Sigmoid colon (tissue), 7 donors: Measurements from ENCODE around the gene SIK3. TPM values are rescaled to one million over a fixed set of nuclear protein-coding genes. Genes with fewer than 3 reads are reported as not detected.

ENCODE experiments used
- DNase-seq: peaks from one replicate; pipeline ENCODE4 v3.0.0-alpha.2; 2019
- H3K27ac ChIP-seq, 4 donors: fragments of 200-600 bp; sonication (generic); one replicate each; pipeline ENCODE4 v1.5.1; 2016 to 2019; ENCODE audit warnings: mild to moderate bottlenecking in 1 of 4
- H3K27me3 ChIP-seq, 3 donors: fragments of 200-600 bp; sonication (generic); one replicate each; pipeline ENCODE4 v1.5.1; 2019; ENCODE audit warnings: mild to moderate bottlenecking in 1 of 3
- H3K36me3 ChIP-seq, 4 donors: fragments of 200-600 bp; sonication (generic); one replicate each; pipeline ENCODE4 v1.5.1; 2016 to 2019
- H3K4me1 ChIP-seq, 4 donors: fragments of 200-600 bp; sonication (generic); one replicate each; pipeline ENCODE4 v1.5.1; 2017 to 2019
- H3K4me3 ChIP-seq, 4 donors: fragments of 200-600 bp; sonication (generic); one replicate each; pipeline ENCODE4 v1.5.1; 2017 to 2019; ENCODE audit warnings: mild to moderate bottlenecking in 2 of 4, moderate library complexity in 1 of 4
- H3K9me3 ChIP-seq, 4 donors: fragments of 200-600 bp in 3 of 4; sonication (generic) in 3 of 4; one replicate each; pipeline versions ENCODE4 v1.5.1 to v1.6.1; 2013 to 2019
- CTCF ChIP-seq, 4 experiments: fragments of 450-650 bp in 3 of 4; fragments of 200-600 bp in 1 of 4; IDR thresholded peaks; one replicate each; pipeline ENCODE4 v1.5.1; 2016 to 2019; ENCODE audit warnings: antibody characterized with exemption in 4 of 4, mild to moderate bottlenecking in 3 of 4, moderate library complexity in 2 of 4
- EP300 ChIP-seq, 4 donors: sonication (generic); formaldehyde crosslinking; IDR thresholded peaks; one replicate each; pipeline ENCODE4 v1.6.1; 2017; ENCODE audit warnings: antibody characterized with exemption in 4 of 4
- POLR2A ChIP-seq, 2 donors: fragments of 450-650 bp; IDR thresholded peaks; one replicate each; pipeline ENCODE4 v1.6.1; 2016; ENCODE audit warnings: antibody characterized with exemption in 2 of 2, mild to moderate bottlenecking in 2 of 2, moderate library complexity in 2 of 2
- POLR2AphosphoS5 ChIP-seq, 4 donors: sonication (generic); formaldehyde crosslinking; IDR thresholded peaks; one replicate each; pipeline ENCODE4 v1.6.1; 2017; ENCODE audit warnings: antibody characterized with exemption in 4 of 4
- WGBS, 2 donors: extraction: QIAGEN DNeasy Blood & Tissue Kit; methylation state at CpG; one replicate each; pipeline ENCODE4 v1.1.7; 2013; 5-methylcytosine and 5-hydroxymethylcytosine counted together
- intact Hi-C: fragments of 100-400 bp; cut with DNase I; formaldehyde crosslinking; loops from one replicate; pipeline ENCODE4 v1.15.1; 2023
- polyA plus RNA-seq, 3 donors: library from polyadenylated mRNA; stranded (reverse); fragments of 200-250 nt; gene quantifications; one replicate each; pipeline ENCODE4 v1.2.3, GENCODE V29; 2013
- total RNA-seq, 4 donors: library from RNA; depleted of rRNA; stranded (reverse); fragments of >200 nt; gene quantifications; one replicate each; pipeline ENCODE4 v1.1.0, GENCODE V29; 2016
- donor health status: healthy with polysubstance abuse.
- donor health status: Bipolar disorder and iron deficiency.
- donor health status: healthy.

The SIK3 gene
- total and polyA plus RNA-seq, 7 donors: 5.5 to 53.2 (median 35.3) TPM

GRCh38 chr11:116852261-116853031 lies 245.8 kb downstream of the SIK3 start:
- intact Hi-C loops: no loop called here
- Histone ChIP-seq H3K9me3 (no peaks in the 10 kb centered on the region), H3K4me1 (peaks cover 0 to 24% (median 3%) of the 10 kb centered on the region in 4 donors), H3K4me3 (no peak overlapping the region), H3K27me3 (no peaks in the 10 kb centered on the region), H3K36me3 (peaks cover 6 to 53% (median 22%) of the 10 kb centered on the region in 4 donors), H3K27ac (no peak overlapping the region)
- no peak for DNase-seq
- TF ChIP-seq POLR2AphosphoS5 (IDR thresholded peaks at IDR 0.05) (no peak), POLR2A (IDR thresholded peaks at IDR 0.05) (no peak), EP300 (IDR thresholded peaks at IDR 0.05) (no peak), CTCF (IDR thresholded peaks at IDR 0.05) (no peak)
- 31 to 42% methylated on average over 5 of the region's 5 CpGs for WGBS, 2 donors

GRCh38 chr11:116851626-116852025 lies 246.6 kb downstream of the SIK3 start:
- WGBS, 2 donors: 46 to 88% methylated on average over 7 of the region's 7 CpGs
- Histone ChIP-seq H3K27ac (no peak overlapping the region), H3K4me1 (peaks cover 0 to 24% (median 3%) of the 10 kb centered on the region in 4 donors), H3K36me3 (peaks cover 8 to 53% (median 28%) of the 10 kb centered on the region in 4 donors), H3K4me3 (no peak overlapping the region), H3K9me3 (no peaks in the 10 kb centered on the region), H3K27me3 (no peaks in the 10 kb centered on the region)
- no peak for DNase-seq
- intact Hi-C loops: no loop called here
- TF ChIP-seq POLR2A (IDR thresholded peaks at IDR 0.05) (no peak), CTCF (IDR thresholded peaks at IDR 0.05) (no peak), POLR2AphosphoS5 (IDR thresholded peaks at IDR 0.05) (no peak), EP300 (IDR thresholded peaks at IDR 0.05) (no peak)

- DNase-seq: no peak
- no peak overlapping the region for H3K4me3 ChIP-seq
- H3K27ac ChIP-seq: no peak overlapping the region
- no peaks in the 10 kb centered on the region for H3K9me3 ChIP-seq
- intact Hi-C loops: no loop called here
- peaks cover 0 to 24% (median 3%) of the 10 kb centered on the region in 4 donors for H3K4me1 ChIP-seq
- WGBS, 2 donors: 68 to 93% methylated on average over 6 of the region's 6 CpGs
- TF ChIP-seq POLR2AphosphoS5 (IDR thresholded peaks at IDR 0.05) (no peak), POLR2A (IDR thresholded peaks at IDR 0.05) (no peak), CTCF (IDR thresholded peaks at IDR 0.05) (no peak), EP300 (IDR thresholded peaks at IDR 0.05) (no peak)
- peaks cover 8 to 57% (median 42%) of the 10 kb centered on the region in 4 donors for H3K36me3 ChIP-seq
- H3K27me3 ChIP-seq: no peaks in the 10 kb centered on the region
These were observed 248.7 kb downstream of the SIK3 start for GRCh38 chr11:116849486-116849885.

DNA sequence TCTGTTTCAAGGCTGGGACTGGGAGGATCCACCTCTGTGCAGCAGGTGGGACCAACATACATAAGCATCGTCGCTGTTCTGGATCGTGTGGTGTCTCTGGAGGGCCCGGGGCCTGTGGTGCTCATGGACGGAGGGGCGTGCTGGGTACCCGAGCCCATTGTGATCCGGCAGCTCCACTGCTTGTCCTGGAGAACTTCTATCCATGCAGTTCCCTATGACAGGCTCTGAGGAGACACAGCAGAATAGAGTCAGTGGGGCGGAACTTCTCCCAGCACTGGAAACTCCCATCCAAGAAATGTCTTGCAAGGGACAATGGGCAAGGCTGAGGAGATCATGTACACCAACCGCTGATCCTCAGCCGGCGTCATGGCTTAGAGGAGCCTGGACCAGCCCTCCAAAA lies 249.2 kb downstream of the SIK3 start:
- Histone ChIP-seq H3K4me3 (no peak overlapping the region), H3K9me3 (no peaks in the 10 kb centered on the region), H3K27ac (no peak overlapping the region), H3K27me3 (no peaks in the 10 kb centered on the region), H3K36me3 (peaks cover 8 to 54% (median 43%) of the 10 kb centered on the region in 4 donors), H3K4me1 (peaks cover 0 to 19% (median 3%) of the 10 kb centered on the region in 4 donors)
- DNase-seq: no peak
- TF ChIP-seq EP300 (IDR thresholded peaks at IDR 0.05) (no peak), CTCF (IDR thresholded peaks at IDR 0.05) (no peak), POLR2A (IDR thresholded peaks at IDR 0.05) (no peak), POLR2AphosphoS5 (IDR thresholded peaks at IDR 0.05) (no peak)
- whole genome bisulfite sequencing, 2 donors: 97% methylated on average over 12 of the region's 12 CpGs
- intact Hi-C loops: no loop called here
